GM18873 (cell line): Measurements from ENCODE around the gene EDARADD.
"Not testable (repeated sequence)": the region's sequence is repeated elsewhere in the genome, so short reads cannot be mapped to it uniquely, and the experiment has no call there.

Experiments
- ATAC-seq: cut with Tn5 transposase; IDR thresholded peaks from one replicate; pipeline ENCODE4 v1.9.1; 2021; ENCODE audit warnings: mild to moderate bottlenecking, moderate library complexity, moderate number of reproducible peaks; ENCODE audit not compliant: unreplicated experiment, low FRiP score

EDARADD gene

DNA sequence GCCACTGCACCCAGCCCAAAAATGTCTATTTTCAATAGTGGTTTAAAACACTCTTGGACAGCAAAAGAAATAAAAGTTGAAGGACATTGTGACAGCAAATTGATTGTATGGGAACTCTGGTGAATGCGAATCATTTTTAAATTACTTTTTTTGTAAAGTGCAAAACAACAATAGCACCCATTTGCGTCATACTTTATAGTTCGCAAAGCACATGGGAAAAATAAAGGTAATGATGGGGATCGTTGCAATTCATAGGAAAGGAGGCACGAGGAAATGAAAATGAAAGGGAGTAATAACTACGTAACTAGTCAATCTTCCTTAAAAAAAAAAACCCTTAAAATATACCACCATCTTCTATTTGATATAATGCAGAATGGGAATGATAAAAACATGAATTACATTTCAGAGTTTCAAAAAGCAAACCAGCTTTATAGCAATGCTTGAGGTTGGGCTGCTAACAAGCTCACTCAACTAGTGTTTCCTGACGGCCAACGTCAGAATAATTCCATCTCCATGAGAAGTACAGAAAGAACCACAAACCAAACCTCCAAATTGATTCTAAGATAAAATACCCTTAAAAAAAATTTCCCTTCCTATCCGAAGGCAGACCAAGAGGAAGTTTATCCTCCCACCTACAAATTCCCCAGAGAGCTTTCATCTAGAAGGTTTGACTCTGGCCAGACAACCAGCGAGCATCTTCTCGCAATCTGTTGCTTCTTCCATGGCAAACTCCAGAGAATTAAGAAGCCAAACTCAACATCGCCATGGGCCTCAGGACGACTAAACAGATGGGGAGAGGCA, at the start of gene EDARADD:
TSS of gene EDARADD (plus strand) at position 606 of the 801 bp plus-strand sequence. CDS start at position 765, 159 bp downstream.
- no peak for ATAC-seq

DNA sequence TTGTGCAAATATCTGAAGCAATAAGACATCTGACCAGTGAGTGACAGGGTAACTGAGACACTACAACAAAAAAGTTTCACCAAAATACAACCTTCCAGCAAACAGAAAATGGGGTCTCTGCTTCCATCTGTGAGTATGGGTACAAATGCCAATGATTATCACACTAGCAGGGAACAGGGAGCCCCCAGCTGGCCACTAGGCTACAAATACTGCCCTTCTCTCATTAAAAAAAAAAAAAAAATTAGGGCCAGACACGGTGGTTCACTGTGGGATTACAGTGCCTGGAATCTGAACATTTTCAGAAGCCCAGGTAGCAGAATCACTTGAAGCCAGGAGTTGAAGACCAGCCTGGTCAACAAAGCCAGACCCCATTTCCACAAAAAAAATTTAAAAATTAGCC, 48.4 kb upstream of the EDARADD start:
- ATAC-seq, result no peak

DNA sequence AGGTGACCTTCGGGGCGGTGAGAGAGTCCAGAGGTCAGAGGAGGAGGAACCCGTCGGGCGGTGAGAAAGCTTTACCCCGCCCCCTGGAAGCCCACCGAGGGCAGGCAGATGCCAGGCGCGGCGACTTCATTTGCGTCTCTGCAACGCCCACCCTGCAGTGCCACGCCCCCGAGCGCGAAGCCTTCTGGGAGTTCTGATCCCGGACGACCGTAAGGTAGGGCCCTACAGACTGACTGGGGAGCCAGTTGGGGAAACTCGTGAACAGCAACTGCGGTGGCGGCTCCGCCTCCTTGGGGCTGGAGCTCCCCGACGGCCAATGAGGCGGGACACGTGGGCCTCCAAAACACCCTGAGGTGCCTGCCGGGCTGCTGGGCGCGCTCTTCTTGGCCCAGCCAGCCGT, 46.0 kb upstream of the EDARADD start:
- no peak for ATAC-seq

DNA sequence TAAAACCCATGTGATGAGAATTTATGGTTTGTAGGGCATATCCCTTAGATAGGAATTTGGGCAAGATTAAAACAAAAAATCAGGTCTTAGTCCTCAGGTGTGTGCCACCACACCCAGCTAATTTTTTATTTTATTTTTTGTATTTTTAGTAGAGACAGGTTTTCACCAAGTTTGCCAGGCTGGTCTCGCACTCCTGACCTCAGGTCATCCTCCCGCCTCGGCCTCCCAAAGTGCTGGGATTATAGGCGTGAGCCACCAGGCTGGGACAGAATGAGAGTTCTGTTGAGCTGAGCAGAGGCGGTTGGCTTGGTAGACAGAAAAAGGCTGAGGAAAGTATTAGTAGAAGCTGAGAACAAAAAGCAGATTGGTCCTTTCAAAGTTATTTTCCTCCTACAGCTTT, 43.8 kb upstream of the EDARADD start:
- no peak for ATAC-seq

DNA sequence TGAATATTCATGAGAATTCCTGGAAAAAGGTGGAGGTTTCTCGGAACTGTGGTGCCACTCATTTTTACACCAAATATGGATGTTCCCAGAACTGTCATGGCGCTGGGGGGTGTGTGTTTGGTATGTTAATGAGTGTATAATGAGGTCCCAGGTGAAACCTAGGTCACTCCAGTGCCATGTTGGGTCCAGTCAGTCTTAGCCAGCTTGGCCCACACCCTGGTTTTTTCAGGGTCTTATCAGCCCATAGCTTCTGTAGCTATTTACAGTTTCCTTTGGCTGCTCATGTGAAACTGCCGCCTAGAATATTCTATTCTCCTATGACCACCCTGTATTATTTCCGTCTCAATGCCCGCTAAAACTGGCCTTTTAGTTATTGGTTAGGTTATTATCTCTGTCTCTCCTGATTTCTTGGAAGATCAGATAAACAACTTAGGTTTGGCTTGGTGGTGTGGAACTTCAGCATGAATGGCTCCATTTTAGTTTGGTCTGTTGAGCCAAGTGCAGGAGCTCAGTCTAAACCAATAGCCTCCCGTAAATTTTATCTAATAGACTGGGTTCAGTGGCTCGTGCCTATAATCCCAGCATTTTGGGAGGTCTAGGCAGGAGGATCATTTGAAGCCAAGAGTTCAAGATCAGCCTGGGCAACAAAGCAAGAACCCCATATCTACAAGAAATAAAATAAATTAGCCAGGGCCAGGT, 42.1 kb upstream of the EDARADD start:
- ATAC-seq, result no peak

DNA sequence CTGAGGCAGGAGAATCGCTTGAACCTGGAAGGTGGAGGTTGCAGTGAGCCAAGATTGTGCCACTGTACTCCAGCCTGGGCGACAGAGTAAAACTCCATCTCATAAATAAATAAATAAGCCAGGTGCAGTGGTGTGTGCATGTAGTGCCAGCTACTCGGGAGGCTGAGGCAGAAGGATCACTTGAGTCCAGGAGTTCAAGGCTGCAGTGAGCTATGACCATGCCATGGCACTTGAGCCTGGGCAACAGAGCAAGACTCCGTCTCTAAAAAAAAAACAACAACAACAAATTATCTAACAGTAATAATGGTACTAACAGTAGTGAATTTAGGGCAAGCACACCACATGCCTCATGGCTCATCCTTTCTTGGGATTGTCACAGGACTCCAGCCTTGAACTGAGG, 41.3 kb upstream of the EDARADD start:
- ATAC-seq, result not testable (repeated sequence)

DNA sequence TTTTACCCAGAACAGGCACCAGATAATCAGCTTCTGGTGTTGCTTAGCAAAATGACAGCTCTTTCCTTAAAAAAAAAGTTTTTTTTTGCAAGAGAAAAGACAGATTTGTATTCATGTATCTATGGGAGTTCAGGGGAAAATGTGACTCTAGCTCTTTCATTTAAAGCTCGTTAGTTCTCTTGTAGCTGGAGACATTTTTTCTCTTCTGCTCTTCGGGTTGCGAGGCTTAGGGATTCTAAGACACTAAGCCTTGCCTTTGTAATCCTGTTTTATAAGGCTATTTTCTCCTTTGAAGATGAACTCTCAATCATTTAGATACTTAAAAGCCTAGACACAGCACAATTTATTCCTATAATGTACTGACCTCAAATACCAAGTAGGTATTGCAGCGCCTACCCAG, 40.3 kb upstream of the EDARADD start:
- no peak for ATAC-seq

DNA sequence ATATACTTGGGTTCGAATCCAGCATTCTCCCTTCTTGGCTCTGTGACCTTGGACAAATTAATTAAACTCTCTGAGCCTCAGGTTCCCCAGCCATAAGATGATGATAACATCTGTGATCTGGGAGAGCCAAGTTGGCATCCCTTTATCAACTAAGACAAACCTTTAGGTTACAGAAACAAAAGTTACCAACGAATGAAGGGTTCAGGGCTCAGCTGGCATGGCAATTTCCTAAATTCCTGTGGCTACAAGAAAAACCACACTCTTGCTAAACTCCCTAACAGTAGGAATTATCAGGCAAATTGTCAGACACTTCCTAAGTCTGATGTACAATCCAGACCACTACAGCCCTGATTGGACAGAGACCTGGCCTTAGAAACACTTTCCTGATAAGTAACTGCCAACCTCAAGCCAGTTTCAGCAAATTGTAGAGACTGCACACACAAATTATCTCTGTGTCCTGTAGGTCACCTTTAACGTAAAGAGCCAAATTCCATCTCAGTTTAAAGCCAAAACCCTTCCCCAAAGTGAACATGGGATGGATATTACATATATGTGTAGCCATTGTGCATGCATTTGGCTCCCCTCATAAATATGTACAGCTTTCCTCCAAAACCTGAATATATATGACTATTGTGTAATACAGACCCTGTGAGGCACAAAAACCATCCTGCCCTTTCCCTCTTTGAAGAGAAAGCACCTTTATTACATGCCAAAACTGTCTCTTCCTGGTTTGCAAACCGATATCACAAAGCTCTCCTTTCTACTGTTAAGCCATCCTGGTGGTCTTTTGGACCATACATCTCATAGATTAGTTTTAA, 39.5 kb upstream of the EDARADD start:
- no peak for ATAC-seq

DNA sequence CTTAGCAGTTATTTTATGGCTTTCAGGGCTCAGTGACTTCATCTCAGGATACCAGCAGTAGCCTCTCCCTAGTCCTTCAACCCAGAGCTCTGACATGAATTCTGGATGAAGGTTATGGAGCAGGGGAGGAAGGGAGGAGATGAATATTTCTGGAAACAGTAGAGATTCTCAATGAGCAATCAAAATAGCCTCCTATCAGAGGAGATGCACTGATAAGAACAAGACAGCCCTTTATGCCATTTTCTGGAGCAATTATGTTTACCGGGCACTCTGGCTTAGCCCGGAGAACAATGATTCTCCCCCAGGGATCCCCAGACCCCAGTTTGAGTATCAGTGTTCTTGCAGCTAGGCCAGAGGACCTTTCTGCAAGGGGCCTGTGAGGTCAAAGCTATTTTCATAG, 37.9 kb upstream of the EDARADD start:
- ATAC-seq, result no peak

DNA sequence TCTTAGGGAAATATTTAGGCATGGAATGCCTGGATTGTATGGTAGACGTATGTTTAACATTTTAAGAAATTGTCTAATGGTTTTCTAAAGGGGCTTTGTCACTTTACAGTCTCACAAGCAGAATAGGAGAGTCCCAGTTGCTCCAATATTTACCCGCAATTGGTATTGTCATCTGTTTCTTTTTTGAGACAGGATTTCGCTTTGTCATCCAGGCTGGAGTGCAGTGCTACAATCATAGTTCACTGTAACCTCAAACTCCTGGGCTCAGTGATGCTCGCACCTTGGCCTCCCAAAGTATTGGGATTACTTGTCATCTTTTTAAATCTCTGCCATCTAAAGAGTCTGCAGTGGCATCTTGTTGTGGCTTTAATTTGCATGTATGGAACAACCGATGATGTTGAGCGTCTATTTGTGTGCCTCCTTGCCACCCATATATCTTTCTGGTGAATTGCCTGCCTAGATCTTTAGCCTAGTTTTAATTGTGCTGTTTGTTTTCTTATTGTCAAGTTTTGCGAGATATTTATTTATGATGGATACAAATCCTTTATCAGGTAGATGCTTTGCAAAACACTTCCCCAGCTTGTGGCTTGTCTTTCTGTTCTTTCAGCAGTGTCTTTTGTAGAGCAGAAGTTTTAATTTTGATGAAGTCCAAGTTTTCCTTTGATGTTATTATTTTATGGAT, 32.0 kb upstream of the EDARADD start:
- ATAC-seq, result no peak

DNA sequence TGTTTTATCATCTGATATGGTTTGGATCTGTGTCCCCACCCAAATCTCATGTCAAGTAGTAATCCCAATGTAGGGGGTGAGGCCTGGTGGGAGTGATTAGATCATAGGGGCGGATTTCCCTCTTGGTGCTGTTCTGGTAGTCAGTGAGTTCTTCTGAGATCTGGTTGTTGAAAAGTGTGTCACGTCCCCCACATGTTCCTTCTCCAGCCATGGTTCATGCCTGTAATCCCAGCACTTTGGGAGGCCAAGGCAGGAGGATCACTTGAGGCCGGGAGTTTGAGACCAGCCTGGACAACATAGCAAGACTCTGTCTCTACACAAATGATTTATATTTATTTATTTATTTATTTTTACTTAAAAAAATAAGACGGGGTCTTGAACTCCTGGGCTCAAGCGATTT, 30.8 kb upstream of the EDARADD start:
- no peak for ATAC-seq

DNA sequence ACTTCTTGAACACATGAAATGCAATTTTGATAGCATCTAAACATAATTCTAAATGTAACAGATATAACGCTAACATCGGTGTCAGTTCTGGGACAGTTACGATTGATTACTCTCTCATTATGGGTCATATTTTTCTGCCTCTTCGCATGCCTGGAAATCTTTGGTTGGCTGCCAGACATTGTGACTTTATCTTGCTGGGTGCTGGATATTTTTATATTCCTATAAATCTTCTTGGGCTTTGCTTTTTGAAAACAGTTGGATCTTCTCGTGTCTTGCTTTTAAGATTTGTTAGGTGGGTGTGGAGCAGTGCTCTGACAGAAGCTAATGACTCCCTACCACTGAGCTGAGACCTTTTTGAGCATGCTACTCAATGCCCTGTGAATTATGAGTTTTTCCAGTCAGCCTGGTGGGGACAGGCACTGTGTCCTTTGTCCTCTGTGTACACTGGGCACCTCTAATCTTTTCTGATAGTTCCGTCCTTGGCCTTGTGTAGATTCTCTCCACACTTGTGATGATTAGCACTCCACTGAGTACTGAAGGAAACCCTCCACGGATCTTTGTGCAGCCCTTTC, 28.0 kb upstream of the EDARADD start:
- no peak for ATAC-seq

DNA sequence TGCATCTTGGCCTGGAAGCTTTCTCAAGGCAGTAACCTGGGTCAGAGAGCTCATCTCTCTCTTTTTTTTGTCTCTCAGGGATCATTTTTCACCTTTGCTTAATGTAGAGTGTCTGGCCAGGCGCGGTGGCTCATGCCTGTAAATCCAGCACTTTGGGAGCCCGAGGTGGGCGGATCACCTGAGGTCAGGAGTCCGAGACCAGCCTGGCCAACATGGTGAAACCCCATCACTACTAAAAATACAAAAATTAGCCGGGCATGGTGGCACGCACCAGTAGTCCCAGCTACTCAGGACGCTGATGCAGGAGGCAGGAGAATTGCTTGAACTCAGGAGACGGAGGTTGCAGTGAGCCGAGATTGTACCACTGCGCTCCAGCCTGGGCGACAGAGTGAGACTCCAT, 27.4 kb upstream of the EDARADD start:
- ATAC-seq, result not testable (repeated sequence)

DNA sequence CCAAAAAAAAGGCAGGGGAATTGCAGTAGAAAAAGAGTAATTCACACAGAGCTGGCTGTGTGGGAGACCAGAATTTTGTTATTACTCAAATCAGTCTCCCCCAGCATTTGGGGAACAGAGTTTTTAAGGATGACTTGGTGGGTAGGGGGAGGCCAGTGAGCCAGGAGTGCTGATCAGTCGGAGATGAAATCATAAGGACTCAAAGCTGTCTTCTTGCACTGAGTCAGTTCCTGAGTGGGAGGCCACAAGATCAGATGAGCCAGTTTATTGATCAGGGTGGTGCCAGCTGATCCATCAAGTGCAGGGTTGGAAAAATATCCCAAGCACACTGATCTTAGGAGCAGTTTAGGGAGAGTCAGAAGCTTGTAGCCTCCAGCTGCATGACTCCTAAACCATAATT, 23.7 kb upstream of the EDARADD start:
- ATAC-seq, result no peak

DNA sequence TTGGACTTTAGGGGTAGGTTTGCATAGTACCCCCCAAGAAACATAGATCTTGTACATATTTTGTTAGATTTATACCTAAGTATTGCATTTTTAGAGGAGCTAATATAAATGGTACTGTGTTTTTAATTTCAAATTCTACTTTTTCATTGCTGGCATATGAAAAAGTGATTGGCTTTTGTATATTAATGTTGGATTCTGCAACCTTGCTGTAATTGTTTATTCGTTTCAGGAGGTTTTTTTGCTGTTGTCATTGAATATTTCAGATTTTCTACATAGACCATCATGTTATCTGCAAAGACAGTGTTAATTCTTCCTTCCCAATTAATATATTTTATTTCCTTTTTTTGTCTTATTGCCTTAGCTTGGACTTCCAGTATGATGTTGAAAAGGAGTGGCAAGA, 23.0 kb upstream of the EDARADD start:
- no peak for ATAC-seq

DNA sequence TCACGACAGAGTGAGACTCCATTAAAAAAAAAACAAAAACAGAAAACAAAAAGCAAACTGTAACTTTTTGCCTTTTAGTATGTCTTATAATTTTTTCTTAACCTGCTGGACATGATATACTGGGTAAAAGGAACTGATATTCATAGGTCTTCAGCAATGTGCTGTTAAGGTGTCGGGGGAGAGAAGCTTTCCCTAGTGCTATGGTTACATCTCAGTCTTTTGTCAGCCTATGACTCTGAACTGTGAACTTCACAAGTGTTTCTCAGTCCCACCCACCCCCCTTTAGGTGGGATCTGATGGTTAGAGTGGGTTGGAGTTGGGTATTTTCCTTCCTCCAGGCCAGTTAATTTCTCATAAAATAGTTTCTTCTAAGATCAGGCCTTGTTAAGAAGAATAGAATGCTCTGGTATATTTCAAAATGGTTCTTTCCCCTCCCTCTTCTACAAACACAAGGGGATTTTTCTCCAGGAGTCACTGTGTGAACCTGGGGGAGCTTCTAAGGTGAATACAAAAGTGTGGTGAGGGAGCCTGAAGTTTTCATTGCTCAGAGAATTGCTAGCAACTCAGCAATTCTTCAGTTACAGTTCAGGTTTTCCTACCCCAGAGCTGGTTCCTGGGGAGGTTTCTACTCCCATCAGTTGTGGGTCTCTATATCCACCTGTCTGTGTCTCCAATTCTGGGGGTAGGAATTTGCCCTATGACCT, 16.1 kb upstream of the EDARADD start:
- ATAC-seq, result no peak

DNA sequence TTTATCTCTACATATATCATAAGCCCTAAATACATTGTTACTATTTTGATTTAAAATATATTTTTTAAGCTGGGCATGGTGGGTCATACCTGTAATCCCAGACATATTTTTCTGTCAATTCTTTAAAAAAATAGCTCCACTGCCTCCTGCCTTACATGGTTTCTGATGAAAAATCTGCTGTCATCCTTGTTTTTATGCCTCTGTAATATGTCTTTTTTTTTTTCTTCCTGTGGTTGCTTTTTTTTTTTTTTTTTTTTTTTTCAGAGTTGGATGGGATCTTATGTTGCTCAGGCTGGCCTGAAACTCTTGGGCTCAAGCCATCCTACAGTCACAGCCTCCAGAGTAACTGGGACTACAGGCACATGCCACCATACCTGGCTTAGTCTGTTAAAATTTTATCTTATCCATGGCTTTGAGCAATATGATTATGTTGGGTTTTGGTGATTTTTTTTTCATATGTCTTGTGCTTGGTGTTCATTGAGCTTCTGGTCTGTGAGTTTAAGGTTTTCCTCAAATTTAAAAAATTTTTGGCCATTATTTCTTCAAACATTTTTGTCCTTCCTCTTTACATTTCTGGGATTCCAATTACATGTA, 12.4 kb upstream of the EDARADD start:
- ATAC-seq, result no peak

DNA sequence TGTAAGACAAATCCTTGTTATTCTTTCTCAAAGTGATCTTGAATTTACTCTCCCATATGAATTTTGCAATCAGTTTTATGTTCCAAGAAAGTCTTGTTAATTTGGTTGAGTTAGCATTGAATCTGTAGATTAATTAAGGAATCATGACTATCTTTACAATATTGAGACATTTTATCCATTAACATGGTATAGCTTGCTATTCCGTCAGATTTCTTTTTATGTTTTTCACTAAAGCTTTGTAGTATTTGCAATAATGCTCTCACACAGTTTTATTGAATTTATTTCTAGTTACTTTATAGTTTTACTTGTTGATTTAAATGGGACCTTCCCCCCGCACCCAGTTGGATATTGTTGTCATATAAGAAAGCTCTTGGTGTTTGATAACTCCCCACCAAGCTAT, 5.8 kb upstream of the EDARADD start:
- ATAC-seq, result no peak

DNA sequence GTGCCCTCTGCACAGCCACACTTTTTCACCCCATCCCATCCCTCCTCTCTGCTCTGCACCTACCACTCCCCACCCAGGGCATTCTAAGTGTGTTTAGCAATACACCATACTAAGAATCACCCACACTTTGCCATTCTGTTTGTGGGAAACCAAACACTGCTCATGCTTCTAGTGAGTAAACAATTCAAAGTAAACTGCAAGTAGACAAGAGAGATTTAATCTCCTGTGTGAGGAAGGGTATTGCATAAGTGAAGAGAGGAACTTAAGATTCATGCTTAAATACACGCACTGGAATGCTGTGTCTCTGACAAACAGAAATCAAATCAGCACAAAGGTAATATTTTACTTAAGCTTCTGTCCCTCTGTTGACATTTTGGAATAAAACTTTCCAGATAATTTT, 4.8 kb upstream of the EDARADD start:
- ATAC-seq, result no peak
